Measurements from ENCODE around the gene FBXO27.
"Not testable (repeated sequence)": the region's sequence is repeated elsewhere in the genome, so short reads cannot be mapped to it uniquely, and the experiment has no call there.

The FBXO27 gene

DNA sequence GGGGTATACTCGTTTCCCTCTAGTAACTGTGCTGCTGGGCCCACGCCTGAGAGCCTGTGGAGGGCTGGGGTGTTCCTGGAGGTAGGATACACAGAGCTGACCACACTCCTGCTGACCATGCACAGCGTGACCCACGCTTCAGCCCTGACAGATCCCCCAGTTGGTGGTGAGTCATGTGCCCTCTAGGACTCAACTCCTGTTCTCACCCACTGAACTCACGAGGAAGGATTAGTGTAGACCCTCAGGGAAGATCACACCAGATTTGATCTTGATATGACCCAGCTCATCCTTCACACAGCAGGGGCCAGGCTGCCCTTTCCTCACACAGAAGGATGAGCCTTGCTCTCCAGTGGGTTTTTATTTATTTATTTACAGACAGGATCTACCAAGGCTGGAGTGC lies 38.5 kb upstream of the FBXO27 start:
- TF ChIP-seq, protein P1, sequence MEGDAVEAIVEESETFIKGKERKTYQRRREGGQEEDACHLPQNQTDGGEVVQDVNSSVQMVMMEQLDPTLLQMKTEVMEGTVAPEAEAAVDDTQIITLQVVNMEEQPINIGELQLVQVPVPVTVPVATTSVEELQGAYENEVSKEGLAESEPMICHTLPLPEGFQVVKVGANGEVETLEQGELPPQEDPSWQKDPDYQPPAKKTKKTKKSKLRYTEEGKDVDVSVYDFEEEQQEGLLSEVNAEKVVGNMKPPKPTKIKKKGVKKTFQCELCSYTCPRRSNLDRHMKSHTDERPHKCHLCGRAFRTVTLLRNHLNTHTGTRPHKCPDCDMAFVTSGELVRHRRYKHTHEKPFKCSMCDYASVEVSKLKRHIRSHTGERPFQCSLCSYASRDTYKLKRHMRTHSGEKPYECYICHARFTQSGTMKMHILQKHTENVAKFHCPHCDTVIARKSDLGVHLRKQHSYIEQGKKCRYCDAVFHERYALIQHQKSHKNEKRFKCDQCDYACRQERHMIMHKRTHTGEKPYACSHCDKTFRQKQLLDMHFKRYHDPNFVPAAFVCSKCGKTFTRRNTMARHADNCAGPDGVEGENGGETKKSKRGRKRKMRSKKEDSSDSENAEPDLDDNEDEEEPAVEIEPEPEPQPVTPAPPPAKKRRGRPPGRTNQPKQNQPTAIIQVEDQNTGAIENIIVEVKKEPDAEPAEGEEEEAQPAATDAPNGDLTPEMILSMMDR (conservative IDR thresholded peaks at IDR 0.05; ENCODE audit: low read length): no peak

DNA sequence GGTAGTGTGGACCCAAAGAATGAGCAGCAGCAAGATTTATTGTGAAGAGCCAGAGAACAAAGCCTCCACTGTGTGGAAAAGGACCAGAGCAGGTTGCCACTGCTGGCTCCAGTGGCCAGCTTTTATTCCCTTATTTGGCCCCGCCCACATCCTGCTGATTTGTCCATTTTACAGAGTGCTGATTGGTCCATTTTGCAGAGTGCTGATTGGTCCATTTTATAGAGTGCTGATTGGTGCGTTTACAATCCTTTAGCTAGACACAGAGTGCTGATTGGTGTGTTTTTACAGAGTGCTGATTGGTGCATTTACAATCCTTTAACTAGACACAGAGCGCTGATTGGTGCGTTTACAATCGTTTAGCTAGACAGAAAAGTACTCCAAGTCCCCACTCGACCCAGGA lies 35.9 kb upstream of the FBXO27 start:
- not testable (repeated sequence) for DNase-seq (ENCODE audit: low read depth); H3K4me3 ChIP-seq (ENCODE audit: low read length)

More for the DNA sequence above, 38.5 kb upstream of the FBXO27 start:
- no peak for DNase-seq (ENCODE audit: low read depth)
- no peak overlapping the region for H3K4me3 ChIP-seq (ENCODE audit: low read length)

DNA sequence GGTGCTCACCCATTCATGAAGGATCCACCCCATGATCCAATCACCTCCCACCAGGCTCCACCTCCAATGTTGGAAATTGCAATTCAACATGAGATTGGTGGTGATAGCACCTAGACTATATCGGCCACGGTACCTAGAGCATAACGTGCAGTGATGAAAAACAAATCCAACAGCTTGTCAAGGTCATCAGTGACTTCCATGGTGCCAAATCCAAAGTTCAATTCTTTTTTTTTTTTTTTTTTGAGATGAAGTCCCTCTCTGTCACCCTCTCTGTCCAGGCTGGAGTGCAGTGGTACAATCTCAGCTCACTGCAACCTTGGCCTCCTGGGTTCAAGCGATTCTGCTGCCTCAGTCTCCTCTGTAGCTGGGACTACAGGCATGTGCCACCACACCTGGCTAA lies 34.8 kb upstream of the FBXO27 start:
- no peak for DNase-seq (ENCODE audit: low read depth)
- TF ChIP-seq, protein P1 (conservative IDR thresholded peaks at IDR 0.05; ENCODE audit: low read length): no peak
- H3K4me3 ChIP-seq (ENCODE audit: low read length): no peak overlapping the region

GRCh38 chr19:39065928-39066327 lies 33.6 kb upstream of the FBXO27 start:
- TF ChIP-seq, protein P1 (conservative IDR thresholded peaks at IDR 0.05; ENCODE audit: low read length): no peak
- no peak for DNase-seq (ENCODE audit: low read depth)
- no peak overlapping the region for H3K4me3 ChIP-seq (ENCODE audit: low read length)

GRCh38 chr19:39064405-39064804 lies 32.1 kb upstream of the FBXO27 start:
- no peak for DNase-seq (ENCODE audit: low read depth)
- H3K4me3 ChIP-seq (ENCODE audit: low read length): no peak overlapping the region
- TF ChIP-seq, protein P1 (conservative IDR thresholded peaks at IDR 0.05; ENCODE audit: low read length): no peak

- DNase-seq (ENCODE audit: low read depth): no peak
- H3K4me3 ChIP-seq (ENCODE audit: low read length): no peak overlapping the region
- TF ChIP-seq, protein P1 (conservative IDR thresholded peaks at IDR 0.05; ENCODE audit: low read length): no peak
These were observed 27.8 kb upstream of the FBXO27 start for GRCh38 chr19:39060171-39060570.

GRCh38 chr19:39059302-39059701 lies 27.0 kb upstream of the FBXO27 start:
- H3K4me3 ChIP-seq (ENCODE audit: low read length): no peak overlapping the region
- TF ChIP-seq, protein P1 (conservative IDR thresholded peaks at IDR 0.05; ENCODE audit: low read length): no peak
- DNase-seq (ENCODE audit: low read depth): no peak

- TF ChIP-seq, protein P1 (conservative IDR thresholded peaks at IDR 0.05; ENCODE audit: low read length): no peak
- no peak overlapping the region for H3K4me3 ChIP-seq (ENCODE audit: low read length)
- no peak for DNase-seq (ENCODE audit: low read depth)
These were observed 25.3 kb upstream of the FBXO27 start for GRCh38 chr19:39057615-39058014.
